T-helper 2 cell (primary cell): ENCODE data around the gene RCAN1.
A peak's percentile ranks its signal among the peaks of the same experiment; 100 is the strongest.
"Not testable (repeated sequence)": the region's sequence is repeated elsewhere in the genome, so short reads cannot be mapped to it uniquely, and the experiment has no call there.

Experiments used
- DNase-seq, 5 experiments: peaks; one replicate each; pipeline versions ENCODE4 v3.0.0 to v3.0.0-alpha.2; 2012 to 2022

Gene RCAN1

GRCh38 chr21:34513129-34513675, 101.7 kb downstream of the RCAN1 start:
- DNase-seq: no peak

- DNase-seq: no peak
Measured at GRCh38 chr21:34511787-34512455, 103.0 kb downstream of the RCAN1 start, which contains the start of gene KCNE1. Gene KCNE1, minus strand, starts transcription at chr21:34512210. Its CDS starts 62,576 bp downstream, at chr21:34449634.

- DNase-seq: no peak
Measured at GRCh38 chr21:34511181-34511580, 103.7 kb downstream of the RCAN1 start.

GRCh38 chr21:34510148-34511142, 104.5 kb downstream of the RCAN1 start:
- DNase-seq: peak in 2 of 5 experiments; percentile 26 to 43

GRCh38 chr21:34509151-34509550, 105.8 kb downstream of the RCAN1 start:
- DNase-seq: no peak

GRCh38 chr21:34504595-34504994, 110.3 kb downstream of the RCAN1 start:
- DNase-seq: no peak

- no peak for DNase-seq
Measured at GRCh38 chr21:34502480-34503106, 112.3 kb downstream of the RCAN1 start.

- DNase-seq: no peak
Measured at GRCh38 chr21:34501716-34502115, 113.2 kb downstream of the RCAN1 start.

GRCh38 chr21:34500191-34500590, 114.7 kb downstream of the RCAN1 start:
- no peak for DNase-seq

- DNase-seq: no peak
Measured at GRCh38 chr21:34499116-34499515, 115.8 kb downstream of the RCAN1 start.

GRCh38 chr21:34498623-34499022, 116.3 kb downstream of the RCAN1 start:
- DNase-seq: no peak

- DNase-seq: not testable (repeated sequence)
Measured at GRCh38 chr21:34483854-34484253, 131.1 kb downstream of the RCAN1 start.

GRCh38 chr21:34483435-34483834, 131.5 kb downstream of the RCAN1 start:
- DNase-seq: not testable (repeated sequence)

- DNase-seq: not testable (repeated sequence)
Measured at GRCh38 chr21:34467333-34467732, 147.6 kb downstream of the RCAN1 start.
